ENCODE data around the gene DYNC1I2.
"Not testable (repeated sequence)": the region's sequence is repeated elsewhere in the genome, so short reads cannot be mapped to it uniquely, and the experiment has no call there.

Gene DYNC1I2

GRCh38 chr2:171712051-171712450 lies 24.8 kb downstream of the DYNC1I2 start:
- DNase-seq (ENCODE audit: low spot score), result no peak

- no peak for DNase-seq (ENCODE audit: low spot score)
Measured at GRCh38 chr2:171718720-171719119, 31.5 kb downstream of the DYNC1I2 start.

GRCh38 chr2:171719660-171720059 lies 32.4 kb downstream of the DYNC1I2 start:
- DNase-seq (ENCODE audit: low spot score), result no peak

- peak; percentile 54 for DNase-seq (ENCODE audit: low spot score)
Measured at GRCh38 chr2:171723716-171724683, 36.7 kb downstream of the DYNC1I2 start.

- no peak for DNase-seq (ENCODE audit: low spot score)
Measured at GRCh38 chr2:171726847-171727450, 39.7 kb downstream of the DYNC1I2 start.

- no peak for DNase-seq (ENCODE audit: low spot score)
Measured at GRCh38 chr2:171728989-171729951, 42.0 kb downstream of the DYNC1I2 start.

GRCh38 chr2:171729952-171730317 lies 42.7 kb downstream of the DYNC1I2 start:
- DNase-seq (ENCODE audit: low spot score), result no peak

- DNase-seq (ENCODE audit: low spot score), result no peak
Measured at GRCh38 chr2:171735991-171736710, 48.9 kb downstream of the DYNC1I2 start.

- no peak for DNase-seq (ENCODE audit: low spot score)
Measured at GRCh38 chr2:171741189-171741588, 53.9 kb downstream of the DYNC1I2 start.

- no peak for DNase-seq (ENCODE audit: low spot score)
Measured at GRCh38 chr2:171742760-171743159, 55.5 kb downstream of the DYNC1I2 start.

GRCh38 chr2:171745141-171745540 lies 57.9 kb downstream of the DYNC1I2 start:
- DNase-seq (ENCODE audit: low spot score), result no peak

GRCh38 chr2:171745806-171746205 lies 58.5 kb downstream of the DYNC1I2 start:
- DNase-seq (ENCODE audit: low spot score), result no peak

- no peak for DNase-seq (ENCODE audit: low spot score)
Measured at GRCh38 chr2:171747371-171747770, 60.1 kb downstream of the DYNC1I2 start.

- no peak for DNase-seq (ENCODE audit: low spot score)
Measured at GRCh38 chr2:171754254-171754939, 67.1 kb downstream of the DYNC1I2 start.

- not testable (repeated sequence) for DNase-seq (ENCODE audit: low spot score)
Measured at GRCh38 chr2:171758762-171759161, 71.5 kb downstream of the DYNC1I2 start.

GRCh38 chr2:171761176-171761575 lies 73.9 kb downstream of the DYNC1I2 start:
- not testable (repeated sequence) for DNase-seq (ENCODE audit: low spot score)

GRCh38 chr2:171762879-171763573 lies 75.8 kb downstream of the DYNC1I2 start:
- DNase-seq (ENCODE audit: low spot score), result no peak

- DNase-seq (ENCODE audit: low spot score), result no peak
Measured at GRCh38 chr2:171763602-171764001, 76.3 kb downstream of the DYNC1I2 start.

- no peak for DNase-seq (ENCODE audit: low spot score)
Measured at GRCh38 chr2:171771463-171771862, 84.2 kb downstream of the DYNC1I2 start.

- no peak for DNase-seq (ENCODE audit: low spot score)
Measured at GRCh38 chr2:171772373-171772772, 85.1 kb downstream of the DYNC1I2 start.
